HUES48 (cell line): ENCODE data around the gene BTBD19.
A peak's percentile ranks its signal among the peaks of the same experiment; 100 is the strongest.

ENCODE experiments used
- H3K27ac ChIP-seq: one replicate; pipeline ENCODE4 v1.7.0; 2013; ENCODE audit warnings: low read depth, low read length, inconsistent platforms
- H3K27me3 ChIP-seq: 2 replicates; pipeline ENCODE4 v1.6.1; 2013; ENCODE audit warnings: mild to moderate bottlenecking, low read length; ENCODE audit not compliant: control insufficient read depth, insufficient read depth
- H3K36me3 ChIP-seq: 2 replicates; pipeline ENCODE4 v1.6.1; 2013; ENCODE audit warnings: low read length; ENCODE audit not compliant: control insufficient read depth, insufficient read depth
- H3K4me1 ChIP-seq: 2 replicates; pipeline ENCODE4 v1.6.1; 2013; ENCODE audit warnings: mild to moderate bottlenecking, low read length; ENCODE audit not compliant: control insufficient read depth, insufficient read depth
- H3K4me3 ChIP-seq: 2 replicates; pipeline ENCODE4 v1.5.1; 2013; ENCODE audit warnings: mild to moderate bottlenecking, low read depth, low read length
- H3K9ac ChIP-seq: 2 replicates; pipeline ENCODE4 v1.6.1; 2013; ENCODE audit warnings: mild to moderate bottlenecking, low read depth, low read length, moderate library complexity
- H3K9me3 ChIP-seq: 2 replicates; pipeline ENCODE4 v1.6.1; 2013; ENCODE audit warnings: low read length; ENCODE audit not compliant: control insufficient read depth, insufficient read depth

The BTBD19 gene

DNA sequence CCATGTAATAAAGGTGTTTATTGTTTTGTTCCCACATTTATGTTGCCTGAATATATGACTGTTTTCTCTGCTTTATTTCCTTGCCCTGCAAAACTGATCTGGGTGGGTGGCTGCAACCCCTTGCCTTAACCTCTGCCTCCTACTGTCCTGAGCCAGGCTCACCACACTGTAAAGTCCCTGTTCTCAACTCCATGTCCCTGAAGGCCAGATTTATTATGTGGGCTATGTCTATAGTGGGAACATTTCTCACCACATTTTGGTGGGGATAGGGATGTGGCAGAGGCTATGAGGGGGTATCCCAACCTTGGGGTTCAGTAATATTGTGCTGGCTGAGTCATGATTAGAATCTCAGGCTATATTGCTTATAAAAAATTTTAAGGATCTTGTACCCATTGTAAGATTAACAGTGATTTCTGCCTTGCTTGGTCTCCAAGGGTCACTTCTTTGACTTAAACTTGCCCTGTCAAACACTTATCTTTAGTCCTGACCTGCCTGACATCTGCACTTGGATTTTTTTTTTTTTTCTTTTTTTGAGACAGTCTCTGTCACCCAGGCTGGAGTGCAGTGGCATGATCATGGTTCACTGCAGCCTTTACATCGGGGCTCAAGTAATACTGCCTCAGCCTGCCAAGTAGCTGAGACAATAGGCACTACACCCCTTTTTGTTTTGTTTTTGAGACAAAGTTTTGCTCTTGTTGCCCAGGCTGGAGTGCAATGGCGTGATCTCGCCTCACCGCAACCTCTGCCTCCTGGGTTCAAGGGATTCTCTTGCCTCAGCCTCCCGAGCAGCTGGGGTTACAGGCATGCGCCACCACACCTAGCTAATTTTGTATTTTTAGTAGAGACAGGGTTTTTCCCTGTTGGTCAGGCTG lies 29.4 kb upstream of the BTBD19 start:
- Histone ChIP-seq H3K4me3 (no peak overlapping the region), H3K9ac (no peak overlapping the region), H3K27me3 (no peaks in the 10 kb centered on the region; the same call in 1 of the 2 replicates), H3K4me1 (peaks cover 5% of the 10 kb centered on the region; the same call in 1 of the 2 replicates), H3K9me3 (no peaks in the 10 kb centered on the region), H3K27ac (no peak overlapping the region), H3K36me3 (peaks cover 47% of the 10 kb centered on the region)

DNA sequence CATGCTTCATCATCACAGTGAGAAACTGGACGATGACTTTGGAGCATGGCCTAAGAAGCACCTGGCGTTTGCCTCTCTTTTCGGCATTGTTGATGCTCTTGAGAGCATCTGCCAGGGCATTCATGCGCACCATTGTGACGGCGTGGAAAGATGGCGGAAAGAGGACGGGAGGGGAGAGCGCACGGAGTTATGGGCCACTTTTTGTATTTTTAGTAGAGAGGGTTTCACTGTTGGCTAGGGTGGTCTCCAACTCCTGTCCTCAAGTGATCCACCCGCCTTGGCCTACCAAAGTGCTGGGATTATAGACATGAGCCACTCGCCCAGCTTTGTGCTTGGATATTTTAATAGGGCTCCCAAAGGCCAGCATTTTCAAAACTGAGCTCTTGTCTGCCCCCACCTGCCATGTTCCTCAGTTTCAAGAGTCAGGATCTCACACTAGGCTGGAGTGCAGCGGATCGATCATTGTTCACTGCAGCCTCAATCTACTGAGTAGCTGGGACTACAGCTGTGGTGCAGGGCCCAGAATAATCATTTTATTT lies 27.7 kb upstream of the BTBD19 start:
- Histone ChIP-seq H3K4me3 (no peak overlapping the region), H3K27me3 (peaks cover 6% of the 10 kb centered on the region), H3K9ac (no peak overlapping the region), H3K9me3 (no peaks in the 10 kb centered on the region), H3K27ac (no peak overlapping the region), H3K4me1 (peaks cover 12% of the 10 kb centered on the region), H3K36me3 (peaks cover 47% of the 10 kb centered on the region)

- H3K4me1 ChIP-seq: peaks cover 22% of the 10 kb centered on the region
- H3K27ac ChIP-seq: no peak overlapping the region
- no peaks in the 10 kb centered on the region for H3K9me3 ChIP-seq
- H3K36me3 ChIP-seq: peaks cover 18% of the 10 kb centered on the region
- H3K27me3 ChIP-seq: peaks cover 9% of the 10 kb centered on the region
- H3K9ac ChIP-seq: no peak overlapping the region
- H3K4me3 ChIP-seq: peak overlapping the region; percentile 50
These were observed 24.6 kb upstream of the BTBD19 start for GRCh38 chr1:44783697-44784093.

DNA sequence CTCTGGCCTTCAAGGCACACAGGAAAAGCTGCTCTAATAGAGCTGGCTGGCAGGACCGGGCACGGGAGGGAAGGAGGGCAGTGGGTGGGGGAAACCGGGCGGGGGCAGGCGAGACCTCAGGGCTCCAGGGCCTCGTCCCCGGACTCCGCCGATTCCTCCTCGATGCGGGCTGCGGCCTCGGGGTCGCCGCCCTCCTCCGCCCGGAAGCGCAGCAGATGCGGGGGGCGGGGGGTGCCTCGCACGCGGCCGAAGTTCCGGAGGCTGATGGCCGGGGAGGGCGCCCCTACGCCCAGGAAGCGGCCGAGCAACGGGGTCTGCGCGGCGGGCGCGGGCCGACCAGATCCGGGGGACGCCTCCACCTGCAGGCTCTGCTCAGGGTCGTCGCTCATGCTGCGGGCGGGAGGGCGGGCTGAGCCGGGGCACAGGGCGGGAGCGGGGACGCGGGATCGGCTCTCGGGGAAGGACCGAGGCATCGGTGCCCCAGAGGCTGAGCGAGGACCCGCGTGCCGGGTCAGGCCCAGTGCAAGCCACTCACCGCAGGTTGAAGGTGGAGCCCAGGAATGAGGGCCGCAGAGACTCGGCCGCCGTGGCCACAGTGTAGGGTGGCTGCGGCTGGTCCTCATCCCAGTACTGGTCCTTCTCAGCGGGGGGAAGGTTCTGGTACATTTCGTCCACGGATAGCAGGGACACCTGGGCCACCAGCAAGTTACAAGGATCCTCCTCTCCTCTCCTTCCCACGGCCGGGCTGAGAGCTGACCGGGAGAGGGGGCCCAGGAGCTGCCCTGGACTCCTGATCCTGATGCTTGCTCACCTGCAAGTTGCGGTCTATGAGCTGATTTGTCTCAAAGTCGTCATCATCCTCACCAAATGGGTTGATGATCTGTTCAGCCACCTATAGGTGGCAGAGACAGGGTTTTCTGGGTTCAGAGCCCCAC lies 24.0 kb upstream of the BTBD19 start:
- peaks cover 9% of the 10 kb centered on the region for H3K27me3 ChIP-seq

DNA sequence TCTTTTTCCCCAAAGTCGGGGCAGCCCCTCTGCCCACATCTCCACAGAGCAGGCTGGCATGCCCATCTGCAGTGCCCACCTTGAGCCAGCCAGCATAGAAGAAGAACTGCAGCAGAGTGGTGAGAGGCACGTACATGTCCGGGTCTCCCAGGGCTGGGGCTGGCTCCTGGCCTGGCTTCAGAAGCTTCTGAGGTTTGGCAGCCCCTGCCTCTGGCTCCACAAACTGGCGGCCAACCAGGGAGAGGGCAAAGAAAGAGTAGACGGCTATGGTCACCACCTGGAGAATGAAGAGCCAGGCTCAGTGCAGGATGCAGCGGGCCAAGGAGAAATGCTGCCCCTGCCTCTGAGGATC lies 23.3 kb upstream of the BTBD19 start:
- H3K9ac ChIP-seq: no peak overlapping the region
- no peak overlapping the region for H3K27ac ChIP-seq
- peaks cover 7% of the 10 kb centered on the region; the same call in 1 of the 2 replicates for H3K36me3 ChIP-seq
- H3K4me1 ChIP-seq: peaks cover 26% of the 10 kb centered on the region
- no peak overlapping the region; the same call in 1 of the 2 replicates for H3K4me3 ChIP-seq
- no peaks in the 10 kb centered on the region for H3K9me3 ChIP-seq
- H3K27me3 ChIP-seq: peaks cover 9% of the 10 kb centered on the region

More for the DNA sequence above, 24.0 kb upstream of the BTBD19 start:
- Histone ChIP-seq H3K27ac (no peak overlapping the region), H3K36me3 (peaks cover 12% of the 10 kb centered on the region), H3K9ac (peak overlapping the region; percentile 19; the same call in 1 of the 2 replicates), H3K4me3 (peak overlapping the region; percentile 50), H3K4me1 (peaks cover 22% of the 10 kb centered on the region), H3K9me3 (no peaks in the 10 kb centered on the region)

DNA sequence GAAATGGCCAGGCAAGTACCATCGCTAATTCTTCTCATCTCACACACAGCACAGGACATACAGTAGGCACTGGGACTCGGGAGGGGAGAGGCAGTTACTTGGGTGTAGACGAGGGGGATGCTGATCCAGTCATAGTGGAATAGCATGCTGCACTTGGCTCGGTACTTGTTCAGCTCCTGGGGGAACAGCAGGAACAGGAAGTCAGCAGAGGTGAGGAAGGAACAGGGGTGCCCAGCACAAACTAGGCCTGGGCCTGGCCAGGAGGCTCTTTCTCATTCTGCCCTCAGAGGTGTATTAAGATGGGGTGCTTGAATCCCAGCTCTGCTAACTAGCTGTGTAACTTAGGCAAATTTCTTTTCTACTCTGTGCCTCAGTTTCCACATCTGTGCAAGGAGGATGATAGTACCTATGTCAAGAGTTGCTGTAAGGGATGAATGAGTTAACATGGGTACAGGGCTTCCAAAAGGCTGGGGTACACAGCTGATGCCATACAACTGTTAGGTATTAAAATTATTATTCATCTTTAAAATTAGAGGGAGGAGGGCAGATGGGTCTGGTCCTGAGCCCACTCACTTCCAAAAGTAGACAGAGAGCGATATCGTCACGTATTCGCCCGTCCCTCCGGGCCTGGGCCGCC lies 22.7 kb upstream of the BTBD19 start:
- Histone ChIP-seq H3K4me3 (peak overlapping the region; percentile 63; the same call in 1 of the 2 replicates), H3K9me3 (no peaks in the 10 kb centered on the region), H3K4me1 (peaks cover 27% of the 10 kb centered on the region), H3K9ac (no peak overlapping the region), H3K36me3 (0 out of 2 replicates have a peak, but pooled peaks cover 6% of the 10 kb centered on the region), H3K27ac (no peak overlapping the region), H3K27me3 (peaks cover 9% of the 10 kb centered on the region)

DNA sequence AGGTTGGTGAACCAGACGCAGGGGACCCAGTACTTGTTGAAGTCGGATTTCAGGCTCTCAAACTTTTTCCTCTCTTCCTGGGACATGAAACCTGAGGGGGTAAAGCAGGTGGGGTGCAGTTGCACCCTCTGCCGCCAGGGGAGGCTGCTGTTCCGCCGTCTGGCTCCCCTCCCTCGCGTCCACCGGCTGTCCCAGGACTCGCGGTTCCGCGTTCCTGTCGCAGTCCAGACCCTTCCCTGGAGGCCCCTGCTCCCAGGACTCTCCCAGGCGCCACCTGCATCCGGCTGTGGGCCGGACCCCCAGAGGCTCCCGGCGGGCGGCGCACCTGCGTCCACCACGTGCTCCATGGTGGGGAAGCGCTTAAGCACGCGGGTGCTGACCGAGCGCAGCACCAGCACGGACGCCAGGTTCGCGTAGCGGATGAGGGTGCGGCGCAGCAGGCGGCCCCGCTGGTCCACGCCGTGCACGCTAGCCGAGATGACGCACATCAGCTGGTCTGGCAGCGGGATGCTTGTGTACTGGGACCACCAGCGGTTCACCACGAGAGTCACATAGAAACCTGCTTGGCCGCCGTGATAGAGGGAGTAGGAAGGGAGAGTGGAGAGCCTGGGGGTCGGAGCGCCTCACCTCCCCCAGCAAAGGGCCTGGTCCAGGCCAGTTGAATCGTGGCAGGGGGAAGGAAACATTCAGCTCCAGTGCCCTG lies 22.0 kb upstream of the BTBD19 start:
- H3K4me3 ChIP-seq: peak overlapping the region; percentile 63
- 0 out of 2 replicates have a peak, but pooled peaks cover under 1% of the 10 kb centered on the region for H3K36me3 ChIP-seq
- peaks cover 27% of the 10 kb centered on the region for H3K4me1 ChIP-seq
- peaks cover 9% of the 10 kb centered on the region for H3K27me3 ChIP-seq
- no peak overlapping the region for H3K27ac ChIP-seq
- peak overlapping the region; percentile 49; the same call in 1 of the 2 replicates for H3K9ac ChIP-seq
- no peaks in the 10 kb centered on the region for H3K9me3 ChIP-seq

GRCh38 chr1:44786841-44787426 lies 21.4 kb upstream of the BTBD19 start:
- peaks cover 27% of the 10 kb centered on the region for H3K4me1 ChIP-seq
- no peaks in the 10 kb centered on the region for H3K36me3 ChIP-seq
- no peak overlapping the region for H3K27ac ChIP-seq
- H3K4me3 ChIP-seq: peak overlapping the region; percentile 63
- no peak overlapping the region for H3K9ac ChIP-seq
- no peaks in the 10 kb centered on the region for H3K9me3 ChIP-seq
- peaks cover 9% of the 10 kb centered on the region for H3K27me3 ChIP-seq

GRCh38 chr1:44787506-44787905 lies 20.8 kb upstream of the BTBD19 start:
- Histone ChIP-seq H3K27me3 (peaks cover 9% of the 10 kb centered on the region), H3K4me3 (no peak overlapping the region), H3K27ac (no peak overlapping the region), H3K9me3 (no peaks in the 10 kb centered on the region), H3K9ac (no peak overlapping the region), H3K36me3 (no peaks in the 10 kb centered on the region), H3K4me1 (peaks cover 27% of the 10 kb centered on the region)
